Colon (tissue), 2 donors: ENCODE measurements around the gene LGR6.
"Not testable (repeated sequence)": the region's sequence is repeated elsewhere in the genome, so short reads cannot be mapped to it uniquely, and the experiment has no call there.

ENCODE experiments used
- FAIRE-seq: peaks from 2 replicates; lab custom pipeline; 2012; peaks lifted over from hg19 to GRCh38; lab: Jason Lieb, UNC
- donor health status: control.
- donor health status: control.

The LGR6 gene

GRCh38 chr1:202176949-202177927, 16.4 kb upstream of the LGR6 start:
- no peak for FAIRE-seq

- FAIRE-seq, result no peak
Measured at GRCh38 chr1:202179828-202180750, 13.5 kb upstream of the LGR6 start.

- FAIRE-seq, result not testable (repeated sequence)
Measured at GRCh38 chr1:202180751-202181139, 12.9 kb upstream of the LGR6 start.

- FAIRE-seq, result no peak
Measured at GRCh38 chr1:202181586-202181985, 12.0 kb upstream of the LGR6 start.

GRCh38 chr1:202182040-202182877, 11.3 kb upstream of the LGR6 start:
- no peak for FAIRE-seq

- FAIRE-seq, result no peak
Measured at GRCh38 chr1:202184750-202185460, 8.7 kb upstream of the LGR6 start.

- no peak for FAIRE-seq
Measured at GRCh38 chr1:202186327-202186726, 7.3 kb upstream of the LGR6 start.

- FAIRE-seq, result no peak
Measured at GRCh38 chr1:202187041-202187671, 6.4 kb upstream of the LGR6 start.

- no peak for FAIRE-seq
Measured at GRCh38 chr1:202187697-202188407, 5.7 kb upstream of the LGR6 start.

- no peak for FAIRE-seq
Measured at GRCh38 chr1:202189001-202189790, 4.4 kb upstream of the LGR6 start.

- FAIRE-seq, result no peak
Measured at GRCh38 chr1:202189918-202190715, 3.5 kb upstream of the LGR6 start.

GRCh38 chr1:202191391-202191790, 2.2 kb upstream of the LGR6 start:
- FAIRE-seq, result not testable (repeated sequence)

- no peak for FAIRE-seq
Measured at GRCh38 chr1:202192770-202193613, 607 bp upstream of the LGR6 start.

GRCh38 chr1:202194328-202194648, 689 bp downstream of the LGR6 start:
- no peak for FAIRE-seq

GRCh38 chr1:202197653-202198365, 4.2 kb downstream of the LGR6 start:
- no peak for FAIRE-seq

GRCh38 chr1:202198366-202198724, 4.7 kb downstream of the LGR6 start:
- FAIRE-seq, result no peak
